ENCODE data around the gene CHPT1. TPM values are rescaled to one million over a fixed set of nuclear protein-coding genes. Genes with fewer than 3 reads are reported as not detected.

Gene CHPT1
- total and polyA plus RNA-seq, 2 donors from 2014 or later: 32.1 to 65.5 TPM

DNA sequence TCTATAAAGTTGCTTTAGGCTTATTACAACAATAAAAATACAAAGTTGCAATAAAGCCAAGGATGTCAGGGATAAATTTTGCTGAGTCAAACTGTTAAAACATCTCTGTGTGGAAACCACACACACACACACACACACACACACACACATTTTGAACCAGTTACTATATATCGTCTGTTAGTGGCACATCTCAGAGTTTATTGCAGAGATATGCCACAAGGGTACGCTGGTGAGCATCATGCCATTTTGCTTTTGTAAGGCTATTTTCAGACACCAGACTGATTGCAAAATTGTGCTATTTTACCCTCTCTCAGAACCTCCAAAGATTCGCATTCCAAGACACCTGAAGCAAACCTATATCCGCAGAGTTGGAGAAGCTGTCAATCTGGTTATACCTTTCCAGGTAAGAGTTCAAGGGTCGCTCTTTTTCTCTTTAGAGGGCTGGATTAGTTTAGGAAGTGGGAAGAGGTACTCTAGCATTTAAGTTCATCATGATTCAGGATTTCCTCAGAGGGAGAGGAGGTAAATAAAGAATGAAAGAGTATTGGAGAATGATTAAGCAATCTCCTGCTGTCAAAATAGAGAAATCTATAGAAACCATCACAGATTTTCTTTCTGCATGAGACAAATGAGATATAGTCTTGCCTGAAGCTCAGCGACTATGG, 27.3 kb upstream of the CHPT1 start:
- H3K27ac ChIP-seq (ENCODE audit: low read depth in 2 of 2, low read length in 2 of 2): no peak overlapping the region
- no peaks in the 10 kb centered on the region for H3K9me3 ChIP-seq (ENCODE audit: control insufficient read depth in 2 of 3, insufficient read depth in 1 of 3, low read length in 3 of 3)
- no peak overlapping the region for H3K9ac ChIP-seq (ENCODE audit: low read length in 3 of 3)
- no peaks in the 10 kb centered on the region for H3K27me3 ChIP-seq (ENCODE audit: control insufficient read depth, insufficient read depth, low read length)
- H3K4me1 ChIP-seq (ENCODE audit: control insufficient read depth in 2 of 3, insufficient read depth in 2 of 3, low read depth in 1 of 3, low read length in 3 of 3): peaks cover 0 to 2% (median 0%) of the 10 kb centered on the region in 3 donors
- no peak for FAIRE-seq
- peak in 3 of 5 donors; percentile 12 to 25 (median 19) for DNase-seq
- intact Hi-C loops (cut with DNase I): no loop called here
- no peaks in the 10 kb centered on the region for H3K36me3 ChIP-seq (ENCODE audit: control insufficient read depth in 2 of 3, insufficient read depth in 3 of 3, low read length in 3 of 3)
- no peak overlapping the region for H3K4me3 ChIP-seq (ENCODE audit: low read length in 3 of 3)
- TF ChIP-seq, protein P1, sequence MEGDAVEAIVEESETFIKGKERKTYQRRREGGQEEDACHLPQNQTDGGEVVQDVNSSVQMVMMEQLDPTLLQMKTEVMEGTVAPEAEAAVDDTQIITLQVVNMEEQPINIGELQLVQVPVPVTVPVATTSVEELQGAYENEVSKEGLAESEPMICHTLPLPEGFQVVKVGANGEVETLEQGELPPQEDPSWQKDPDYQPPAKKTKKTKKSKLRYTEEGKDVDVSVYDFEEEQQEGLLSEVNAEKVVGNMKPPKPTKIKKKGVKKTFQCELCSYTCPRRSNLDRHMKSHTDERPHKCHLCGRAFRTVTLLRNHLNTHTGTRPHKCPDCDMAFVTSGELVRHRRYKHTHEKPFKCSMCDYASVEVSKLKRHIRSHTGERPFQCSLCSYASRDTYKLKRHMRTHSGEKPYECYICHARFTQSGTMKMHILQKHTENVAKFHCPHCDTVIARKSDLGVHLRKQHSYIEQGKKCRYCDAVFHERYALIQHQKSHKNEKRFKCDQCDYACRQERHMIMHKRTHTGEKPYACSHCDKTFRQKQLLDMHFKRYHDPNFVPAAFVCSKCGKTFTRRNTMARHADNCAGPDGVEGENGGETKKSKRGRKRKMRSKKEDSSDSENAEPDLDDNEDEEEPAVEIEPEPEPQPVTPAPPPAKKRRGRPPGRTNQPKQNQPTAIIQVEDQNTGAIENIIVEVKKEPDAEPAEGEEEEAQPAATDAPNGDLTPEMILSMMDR (IDR thresholded peaks at IDR 0.05; ENCODE audit: borderline replicate concordance, extremely low read depth, insufficient read depth): peak; percentile 56

DNA sequence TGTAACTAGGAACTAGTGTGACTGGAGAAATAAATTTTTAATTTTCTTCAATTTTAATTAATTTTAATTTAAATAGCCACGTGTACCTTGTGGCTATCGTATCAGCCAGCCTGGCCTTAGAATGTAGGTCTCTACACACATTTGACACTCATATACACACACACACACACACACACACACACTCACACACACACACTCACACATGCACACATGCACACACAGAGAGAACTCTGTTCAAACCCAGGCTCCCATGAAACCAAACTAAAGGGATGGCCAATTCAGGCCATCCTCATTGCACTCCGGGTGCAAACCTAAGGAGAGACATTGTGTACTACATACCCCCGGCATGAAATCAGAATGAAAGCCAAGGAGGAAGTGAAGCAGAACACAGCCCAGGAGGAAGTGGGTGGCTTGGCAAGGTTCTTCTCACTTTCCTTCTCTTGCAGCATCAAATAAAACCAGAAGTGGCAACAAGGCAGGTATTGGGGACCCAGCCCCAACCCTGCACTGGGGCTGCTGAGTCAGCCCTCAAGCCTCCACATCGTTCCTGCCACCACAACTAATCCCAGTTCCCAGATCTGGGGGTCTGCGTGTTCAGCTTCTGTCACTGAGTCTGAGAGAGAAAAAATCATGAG, 26.2 kb upstream of the CHPT1 start:
- intact Hi-C loops (cut with DNase I): no loop called here
- DNase-seq (no peak), FAIRE-seq (no peak)
- H3K27me3 ChIP-seq (ENCODE audit: control insufficient read depth, insufficient read depth, low read length): no peaks in the 10 kb centered on the region
- no peak overlapping the region for H3K4me3 ChIP-seq (ENCODE audit: low read length in 3 of 3)
- H3K27ac ChIP-seq (ENCODE audit: low read depth in 2 of 2, low read length in 2 of 2): no peak overlapping the region
- H3K36me3 ChIP-seq (ENCODE audit: control insufficient read depth in 2 of 3, insufficient read depth in 3 of 3, low read length in 3 of 3): no peaks in the 10 kb centered on the region
- no peaks in the 10 kb centered on the region for H3K9me3 ChIP-seq (ENCODE audit: control insufficient read depth in 2 of 3, insufficient read depth in 1 of 3, low read length in 3 of 3)
- TF ChIP-seq, protein P1 (IDR thresholded peaks at IDR 0.05; ENCODE audit: borderline replicate concordance, extremely low read depth, insufficient read depth): no peak
- H3K9ac ChIP-seq (ENCODE audit: low read length in 3 of 3): no peak overlapping the region
- peaks cover 0 to 2% (median 0%) of the 10 kb centered on the region in 3 donors for H3K4me1 ChIP-seq (ENCODE audit: control insufficient read depth in 2 of 3, insufficient read depth in 2 of 3, low read depth in 1 of 3, low read length in 3 of 3)

DNA sequence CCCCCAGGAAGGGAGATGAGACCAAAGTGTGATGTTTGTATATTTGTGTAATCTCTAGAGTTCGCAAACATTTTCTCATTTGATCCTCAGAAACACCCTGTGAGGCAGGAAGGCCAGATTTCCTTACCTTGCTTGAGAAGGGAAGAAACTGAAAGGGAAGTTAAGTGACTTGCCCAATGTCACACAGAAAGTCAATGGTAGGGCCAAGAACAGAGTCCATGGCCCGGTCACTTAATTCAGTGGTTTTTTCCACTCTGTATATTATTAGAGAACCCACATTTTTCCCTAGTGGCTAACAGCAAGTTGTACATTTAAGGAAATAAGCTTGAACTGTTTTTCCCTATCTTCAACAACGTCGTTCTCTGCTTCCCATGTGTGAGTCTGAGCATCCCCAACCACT, 25.6 kb upstream of the CHPT1 start:
- no peaks in the 10 kb centered on the region for H3K36me3 ChIP-seq (ENCODE audit: control insufficient read depth in 2 of 3, insufficient read depth in 3 of 3, low read length in 3 of 3)
- FAIRE-seq (no peak), DNase-seq (no peak)
- peaks cover 0 to 2% (median 0%) of the 10 kb centered on the region in 3 donors for H3K4me1 ChIP-seq (ENCODE audit: control insufficient read depth in 2 of 3, insufficient read depth in 2 of 3, low read depth in 1 of 3, low read length in 3 of 3)
- no peak overlapping the region for H3K9ac ChIP-seq (ENCODE audit: low read length in 3 of 3)
- TF ChIP-seq, protein P1 (IDR thresholded peaks at IDR 0.05; ENCODE audit: borderline replicate concordance, extremely low read depth, insufficient read depth): no peak
- H3K9me3 ChIP-seq (ENCODE audit: control insufficient read depth in 2 of 3, insufficient read depth in 1 of 3, low read length in 3 of 3): no peaks in the 10 kb centered on the region
- H3K4me3 ChIP-seq (ENCODE audit: low read length in 3 of 3): no peak overlapping the region
- H3K27me3 ChIP-seq (ENCODE audit: control insufficient read depth, insufficient read depth, low read length): no peaks in the 10 kb centered on the region
- intact Hi-C loops (cut with DNase I): no loop called here
- no peak overlapping the region for H3K27ac ChIP-seq (ENCODE audit: low read depth in 2 of 2, low read length in 2 of 2)
